GM18858 (cell line): Measurements from ENCODE around the gene ARPC1B.

ENCODE experiments used
- ATAC-seq: cut with Tn5 transposase; IDR thresholded peaks from one replicate; pipeline ENCODE4 v1.9.1; 2021; ENCODE audit not compliant: unreplicated experiment

Gene ARPC1B

DNA sequence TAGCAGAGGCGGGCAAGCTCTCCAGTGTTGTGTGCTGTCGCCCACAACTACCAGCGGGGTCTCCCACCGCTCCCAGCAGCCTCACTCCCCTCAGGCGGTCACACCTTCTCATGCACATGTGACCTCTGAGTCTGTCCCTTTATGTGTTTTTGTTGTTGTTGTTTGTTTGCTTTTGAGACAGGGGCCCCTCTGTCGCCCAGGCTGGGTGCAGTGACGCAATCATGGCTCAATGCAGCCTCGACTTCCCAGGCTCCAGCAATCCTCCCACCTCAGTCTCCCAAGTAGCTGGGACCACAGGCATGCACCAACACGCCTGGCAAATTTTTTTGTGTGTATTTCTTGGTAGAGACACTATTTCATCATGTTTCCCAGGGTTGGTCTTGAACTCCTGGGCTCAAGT is 65.7 kb downstream of the ARPC1B start:
- no peak for ATAC-seq
